GM08714 (cell line): ENCODE data around the gene LRRC4C.
A peak's percentile ranks its signal among the peaks of the same experiment; 100 is the strongest.

Source experiments
- H3K4me3 ChIP-seq: fragments of 200-500 bp; sonication (Bioruptor generic); 2 replicates; pipeline ENCODE4 v1.5.1; 2014; ENCODE audit warnings: mild to moderate bottlenecking, low read length, inconsistent platforms
- ZNF274 ChIP-seq: IDR thresholded peaks from 2 replicates; pipeline ENCODE4 v1.6.1; 2012; ENCODE audit warnings: mild to moderate bottlenecking, low read depth, low read length

Gene LRRC4C

DNA sequence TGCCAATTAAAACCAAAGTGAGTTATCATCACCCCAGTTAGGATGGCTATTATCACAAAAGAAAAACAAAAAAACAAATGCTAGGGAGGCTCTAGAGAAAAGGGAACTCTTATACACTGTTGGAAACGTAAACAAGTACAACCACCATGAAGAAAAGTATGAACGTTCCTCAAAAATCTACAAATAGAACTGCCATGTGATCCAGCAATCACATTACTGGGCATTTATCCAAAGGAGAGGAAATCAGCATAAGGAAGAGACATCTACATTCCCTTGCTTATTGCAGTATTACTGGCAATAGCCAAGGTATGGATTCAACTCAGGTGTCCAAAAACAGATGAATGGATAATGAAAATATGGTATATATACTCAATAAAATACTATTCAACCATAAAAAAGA is 1145.1 kb downstream of the LRRC4C start:
- TF ChIP-seq ZNF274, result no peak
- no peak overlapping the region for H3K4me3 ChIP-seq

DNA sequence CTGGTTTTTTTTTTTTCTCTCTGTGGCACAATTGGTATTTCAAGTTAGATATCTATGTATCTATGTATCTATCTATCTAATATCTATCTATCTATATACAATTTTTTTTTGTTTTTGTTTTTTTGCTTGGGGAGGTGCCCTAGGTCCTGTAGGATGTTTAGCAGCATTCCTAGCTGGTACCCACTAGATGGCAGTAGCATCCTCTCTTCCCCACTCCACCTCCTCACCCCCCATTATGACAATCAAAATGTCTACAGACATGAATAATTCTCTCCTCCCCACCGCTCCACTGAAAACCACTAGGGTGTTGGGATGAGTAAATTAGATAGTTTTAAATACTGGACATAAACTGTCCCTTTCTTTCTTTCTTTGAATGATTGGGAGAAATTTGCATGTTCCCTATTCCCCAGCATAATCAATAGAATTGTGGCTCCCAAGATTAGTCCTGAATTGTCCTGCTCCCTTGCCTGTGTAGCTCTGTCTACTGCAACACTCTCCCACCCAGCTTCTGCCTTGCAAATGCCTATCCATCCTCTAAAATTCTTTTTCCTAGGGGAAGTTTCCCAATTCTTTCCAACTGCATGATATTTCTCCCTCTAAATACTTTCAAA is 1152.4 kb downstream of the LRRC4C start:
- H3K4me3 ChIP-seq, result no peak overlapping the region
- no peak for TF ChIP-seq ZNF274

DNA sequence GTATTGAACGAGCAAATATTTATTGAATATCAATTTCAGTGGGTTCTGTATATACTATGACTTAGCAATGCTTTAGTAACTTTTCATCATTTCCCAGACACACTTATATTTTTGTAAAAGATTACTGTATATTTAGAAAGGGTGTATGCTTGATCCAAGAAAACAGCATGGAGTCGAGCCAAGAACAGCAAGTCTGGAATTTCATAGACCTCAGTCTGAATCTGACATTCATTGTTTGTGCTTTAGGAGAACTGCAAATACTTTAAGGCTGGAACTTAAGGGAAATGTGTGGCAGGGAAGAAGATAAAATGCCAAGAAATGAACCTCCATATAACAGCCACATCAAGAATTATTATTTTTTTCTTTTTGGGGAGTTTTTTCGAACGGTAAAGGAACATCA is 1156.8 kb downstream of the LRRC4C start:
- no peak overlapping the region for H3K4me3 ChIP-seq
- no peak for TF ChIP-seq ZNF274

DNA sequence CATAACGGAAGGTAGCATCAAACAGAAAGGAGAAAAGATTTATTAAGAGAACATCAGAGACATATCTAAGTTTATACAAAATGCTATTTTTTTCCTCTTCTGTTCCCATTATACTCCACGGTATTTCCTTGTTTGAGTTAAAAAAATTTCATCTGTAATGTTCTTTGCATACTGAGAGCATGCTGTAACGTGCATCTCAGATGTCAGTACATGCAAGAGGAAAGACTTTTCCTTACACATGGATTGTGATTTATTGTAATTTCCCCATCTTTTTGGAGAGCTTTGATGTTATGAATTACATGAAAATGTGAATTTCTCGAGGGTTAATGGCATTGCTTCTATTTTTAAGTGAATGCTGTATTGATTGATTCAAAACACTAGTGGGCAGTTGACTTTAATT is 1164.0 kb downstream of the LRRC4C start:
- no peak for TF ChIP-seq ZNF274
- H3K4me3 ChIP-seq, result no peak overlapping the region

DNA sequence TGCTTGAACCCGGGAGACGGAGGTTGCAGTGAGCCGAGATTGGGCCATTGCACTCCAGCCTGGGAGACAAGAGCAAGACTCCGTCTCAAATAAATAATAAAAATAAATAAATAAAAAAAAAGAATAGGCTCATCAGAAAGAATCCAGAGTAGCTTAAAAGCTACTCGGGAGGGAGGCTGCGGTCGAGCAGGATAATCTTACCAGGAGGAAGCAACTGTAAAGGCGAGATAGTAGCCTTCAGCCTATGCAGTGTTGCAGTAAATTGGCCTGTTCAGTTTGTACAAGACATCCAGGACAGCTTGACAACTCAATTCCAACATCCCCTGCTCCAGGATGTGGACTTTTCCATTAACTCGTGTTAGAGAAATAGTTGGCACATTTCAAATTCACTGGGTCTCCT is 1164.7 kb downstream of the LRRC4C start:
- H3K4me3 ChIP-seq, result no peak overlapping the region
- TF ChIP-seq ZNF274, result no peak

DNA sequence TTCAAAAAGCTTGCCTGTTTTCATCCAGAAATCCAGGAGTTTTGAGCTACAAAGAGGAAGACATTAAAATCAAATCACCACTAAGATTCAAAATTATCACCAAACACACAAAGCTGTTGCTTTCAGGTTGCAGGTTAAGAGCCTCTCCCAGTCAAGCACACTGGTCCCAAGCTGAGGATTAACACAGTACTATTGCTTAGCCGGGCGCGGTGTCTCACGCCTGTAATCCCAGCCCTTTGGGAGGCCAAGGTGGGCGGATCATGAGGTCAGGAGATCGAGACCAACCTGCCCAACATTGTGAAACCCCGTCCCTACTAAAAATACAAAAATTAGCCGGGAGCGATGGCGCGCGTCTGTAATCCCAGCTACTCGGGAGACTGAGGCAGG is 1165.1 kb downstream of the LRRC4C start:
- no peak overlapping the region for H3K4me3 ChIP-seq
- no peak for TF ChIP-seq ZNF274

DNA sequence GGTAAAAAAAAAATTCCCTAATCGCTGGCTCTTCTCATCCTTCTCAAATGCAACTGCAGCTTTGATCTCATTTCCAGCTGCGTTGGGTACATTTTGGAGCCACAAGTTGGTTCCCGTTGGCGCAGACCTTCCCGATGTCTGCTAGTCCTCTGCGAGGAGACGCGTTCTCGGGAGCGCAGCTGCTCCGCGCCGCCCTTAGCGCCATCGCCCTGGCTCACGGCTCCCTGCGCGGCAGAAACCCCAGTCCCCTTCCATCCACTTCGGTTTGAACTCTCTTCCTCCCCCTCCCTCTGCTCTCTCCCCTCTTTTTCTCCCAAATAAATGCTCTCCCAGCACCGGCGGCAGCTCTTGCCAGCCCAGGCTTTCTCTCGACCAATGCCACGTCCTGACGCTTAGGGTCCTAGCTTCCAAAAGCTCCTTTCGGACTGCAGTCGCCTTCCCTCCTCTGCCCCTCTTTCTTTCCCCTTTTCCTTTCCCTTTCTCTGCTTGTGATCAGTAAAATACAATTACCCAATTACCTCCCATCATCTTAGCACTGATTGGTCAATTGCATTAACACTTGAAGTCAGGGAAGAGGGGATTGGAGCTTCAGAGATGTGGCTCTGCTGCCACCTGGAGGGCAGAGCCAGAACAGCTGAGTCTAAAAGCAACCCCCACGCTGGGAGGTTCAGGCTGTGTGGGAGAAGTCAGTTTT is 1165.7 kb downstream of the LRRC4C start:
- TF ChIP-seq ZNF274, result no peak
- peak overlapping the region; percentile 57; the same call in 1 of the 2 replicates for H3K4me3 ChIP-seq

DNA sequence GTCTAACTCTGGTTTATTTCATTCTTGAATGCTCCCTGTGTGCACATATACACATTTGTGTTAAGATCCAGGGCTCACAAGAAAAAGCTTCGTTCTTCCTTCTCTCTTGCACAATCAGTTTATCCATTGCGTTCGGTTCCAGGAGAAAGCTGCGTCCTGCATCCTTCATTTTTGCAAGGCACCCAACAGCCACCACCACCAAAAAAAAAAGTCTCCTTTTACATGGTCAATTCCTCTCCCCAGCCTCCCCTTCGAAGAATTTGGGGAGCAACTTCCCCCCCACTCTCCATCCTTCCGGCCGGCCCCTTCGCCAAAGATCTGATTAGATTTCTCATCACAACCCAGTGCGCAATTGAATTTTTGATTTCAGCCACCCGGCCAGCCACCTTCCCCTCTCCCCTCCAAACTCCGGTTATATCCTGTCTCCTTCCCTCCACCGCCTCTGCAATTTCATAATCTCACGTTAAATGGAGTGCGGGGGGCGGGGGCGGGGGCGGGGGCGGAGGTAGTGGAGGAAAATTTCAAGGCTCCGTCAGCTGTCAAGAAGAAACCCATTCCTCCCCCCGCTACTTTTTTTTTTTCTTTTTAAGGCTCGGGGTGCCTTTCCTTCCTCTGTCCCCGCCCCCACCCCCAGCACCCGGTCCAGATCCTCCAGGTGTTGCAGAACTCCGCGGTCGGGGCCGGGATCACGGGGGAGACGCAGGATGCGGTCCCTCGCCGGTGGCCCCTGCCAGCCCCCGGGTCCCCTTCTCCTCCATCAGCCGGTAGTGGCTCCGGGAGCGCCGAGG is 1166.5 kb downstream of the LRRC4C start:
- peak overlapping the region; percentile 57; the same call in 1 of the 2 replicates for H3K4me3 ChIP-seq

DNA sequence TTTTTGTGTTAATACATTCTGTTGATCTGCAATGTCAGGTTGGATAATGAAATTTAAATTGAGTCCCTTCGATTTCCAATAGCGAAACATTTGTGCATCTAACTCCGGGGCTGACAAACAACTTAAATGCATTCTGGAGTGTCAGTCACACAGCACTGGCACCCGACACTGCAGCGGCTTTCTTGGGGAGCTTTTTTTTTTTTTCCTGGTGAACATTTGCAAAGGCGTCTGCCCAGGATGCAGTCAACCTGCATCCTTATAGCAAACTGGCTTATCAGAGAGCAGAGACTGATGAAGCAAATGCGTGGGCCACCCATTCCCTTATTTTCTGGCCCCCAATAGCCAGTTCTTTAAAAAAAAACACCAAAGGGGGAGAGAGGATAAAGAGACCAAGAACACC is 1167.7 kb downstream of the LRRC4C start:
- H3K4me3 ChIP-seq, result no peak overlapping the region

More for the DNA sequence above, 1166.5 kb downstream of the LRRC4C start:
- TF ChIP-seq ZNF274, result no peak

DNA sequence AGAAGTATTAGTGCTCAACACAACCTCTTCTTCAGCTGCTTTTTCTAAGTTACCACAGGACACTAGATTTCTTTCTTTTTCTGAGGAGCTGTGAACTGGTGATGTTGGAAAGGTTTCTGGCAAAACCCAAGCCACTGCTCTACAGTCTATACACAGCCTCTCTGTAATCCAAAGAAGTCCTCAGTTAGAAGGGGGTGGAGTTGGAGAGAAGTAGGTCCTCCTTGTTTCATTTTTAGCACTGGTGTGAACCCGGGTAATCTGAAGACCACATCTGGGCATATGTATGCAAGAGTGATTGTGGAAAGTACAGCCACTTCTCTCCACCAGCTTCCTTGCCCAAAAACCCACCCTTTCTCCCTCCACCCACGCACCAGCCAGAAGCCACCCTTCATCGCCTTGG is 1168.1 kb downstream of the LRRC4C start:
- no peak overlapping the region for H3K4me3 ChIP-seq
- no peak for TF ChIP-seq ZNF274

More for the DNA sequence above, 1167.7 kb downstream of the LRRC4C start:
- no peak for TF ChIP-seq ZNF274

DNA sequence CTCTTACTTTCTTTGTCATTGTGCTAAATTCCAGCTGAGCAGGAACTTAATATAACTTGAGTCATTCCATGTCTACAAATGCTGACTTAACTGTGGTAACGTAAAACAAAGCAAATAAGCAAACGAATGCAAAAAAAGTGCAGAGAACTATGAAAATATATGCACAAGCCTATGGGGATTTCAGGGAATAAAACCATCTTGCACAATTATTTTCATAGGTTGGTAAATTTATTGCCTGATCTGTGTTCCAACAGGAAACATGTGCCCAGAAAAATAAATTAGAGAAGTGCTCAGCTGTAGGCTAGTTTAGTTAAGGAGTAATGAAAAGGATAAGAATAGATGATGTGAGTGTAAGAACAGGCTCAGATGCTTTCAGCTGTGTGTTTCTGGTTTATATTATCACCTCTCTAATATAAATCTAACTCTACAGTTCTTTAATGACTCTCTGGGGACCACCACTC is 1169.3 kb downstream of the LRRC4C start:
- TF ChIP-seq ZNF274, result no peak
- H3K4me3 ChIP-seq, result no peak overlapping the region

DNA sequence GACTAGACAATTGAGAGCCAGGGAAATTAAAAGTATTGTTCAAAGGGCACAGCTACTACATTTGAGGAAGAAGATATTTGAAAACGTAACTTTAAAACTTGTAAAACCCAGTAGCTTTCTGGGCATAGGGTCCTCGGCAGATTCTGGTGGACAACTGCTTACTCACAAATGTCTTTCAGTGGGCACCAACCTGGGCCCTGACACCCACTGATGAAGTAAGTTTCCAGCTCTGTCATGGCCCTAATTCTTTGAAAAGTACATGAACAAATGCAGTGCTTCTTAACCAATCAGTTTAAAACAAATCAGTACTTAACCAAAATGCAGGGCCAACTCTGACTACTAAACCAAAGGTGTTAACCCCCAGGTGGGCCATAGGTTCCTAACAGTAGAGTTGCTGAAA is 1170.1 kb downstream of the LRRC4C start:
- no peak overlapping the region for H3K4me3 ChIP-seq
- TF ChIP-seq ZNF274, result no peak

DNA sequence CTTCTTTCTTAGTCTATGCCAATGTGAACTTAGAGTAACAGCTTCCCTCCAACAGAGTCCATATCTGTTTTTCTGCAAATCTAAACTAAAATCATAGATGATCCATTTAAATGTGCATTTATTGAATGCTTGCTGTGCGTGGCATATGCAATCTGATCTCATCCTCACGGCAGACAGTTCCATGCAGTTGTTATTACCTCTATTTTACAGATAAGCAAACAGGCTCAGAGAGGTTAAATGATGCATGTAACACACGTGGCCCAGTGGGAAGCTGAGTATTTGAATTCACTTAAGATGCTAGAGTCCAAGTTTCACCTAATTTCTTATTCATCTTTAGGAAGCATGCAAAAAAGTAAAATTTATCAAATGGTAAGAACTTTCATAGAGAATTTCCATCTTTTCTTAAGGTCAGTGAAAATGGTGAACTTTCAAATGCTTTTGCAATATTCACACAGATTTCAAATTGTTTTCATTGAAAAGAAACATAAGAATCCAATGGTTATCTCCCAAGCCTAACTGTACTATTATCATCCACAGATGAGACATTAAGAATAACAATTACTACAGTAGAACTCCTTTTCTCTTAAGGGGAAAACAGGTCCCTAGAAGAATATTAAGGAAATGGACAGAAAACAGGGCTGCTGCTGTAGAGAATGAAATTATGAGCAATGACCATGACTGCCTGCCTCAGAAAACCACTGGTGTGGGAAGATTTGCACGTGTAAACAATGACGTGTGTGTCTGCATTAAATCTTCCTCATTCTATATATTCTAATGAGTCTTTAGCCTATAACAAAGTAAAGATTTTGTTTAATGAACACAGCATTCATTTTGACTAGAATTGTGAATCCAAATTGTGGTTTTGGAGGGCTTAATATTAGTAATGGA is 1171.3 kb downstream of the LRRC4C start:
- no peak for TF ChIP-seq ZNF274
- no peak overlapping the region for H3K4me3 ChIP-seq

DNA sequence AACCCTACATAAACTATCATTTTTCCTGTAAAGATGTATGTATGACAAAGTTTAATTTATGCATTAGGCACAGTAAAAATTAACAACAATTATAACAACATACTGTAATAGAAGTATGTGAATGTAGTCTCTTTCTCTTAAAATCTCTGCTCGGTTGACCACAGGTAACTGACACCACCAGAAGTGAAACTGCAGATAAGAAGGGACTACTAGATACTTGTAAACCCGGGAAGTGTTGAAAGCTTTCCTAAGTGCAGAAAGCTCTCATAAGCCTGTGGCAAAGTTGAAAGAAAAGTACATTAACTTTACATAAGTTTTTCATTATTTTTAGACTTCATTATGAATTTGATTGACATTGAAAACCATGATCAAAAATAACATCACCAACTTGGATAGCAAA is 1173.3 kb downstream of the LRRC4C start:
- no peak overlapping the region for H3K4me3 ChIP-seq
- no peak for TF ChIP-seq ZNF274

DNA sequence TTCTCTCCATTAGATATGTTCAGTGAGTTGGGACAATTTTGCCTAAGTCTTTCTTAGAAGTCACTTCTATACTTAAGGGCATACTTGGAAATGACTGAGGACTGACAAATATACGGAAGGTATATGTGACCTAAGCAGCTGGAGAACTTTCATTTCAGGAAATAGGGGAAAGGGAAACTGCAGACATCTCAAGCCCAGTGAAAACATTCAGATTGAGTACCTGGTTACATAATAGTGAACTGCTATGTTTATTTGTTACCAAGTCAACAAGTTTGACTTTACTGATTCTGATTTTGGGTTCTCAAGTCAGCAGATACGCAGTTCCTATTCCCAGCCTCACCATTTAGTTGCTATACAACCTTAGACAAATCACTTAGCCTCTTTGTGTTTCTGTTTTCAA is 1173.9 kb downstream of the LRRC4C start:
- H3K4me3 ChIP-seq, result no peak overlapping the region
- TF ChIP-seq ZNF274, result no peak
